Sigmoid colon (tissue), 7 donors: ENCODE measurements around the gene DNAJC18. TPM values are rescaled to one million over a fixed set of nuclear protein-coding genes. Genes with fewer than 3 reads are reported as not detected.

Experiments
- DNase-seq: peaks from one replicate; pipeline ENCODE4 v3.0.0-alpha.2; 2019
- H3K27ac ChIP-seq, 4 donors: fragments of 200-600 bp; sonication (generic); one replicate each; pipeline ENCODE4 v1.5.1; 2016 to 2019; ENCODE audit warnings: mild to moderate bottlenecking in 1 of 4
- H3K27me3 ChIP-seq, 3 donors: fragments of 200-600 bp; sonication (generic); one replicate each; pipeline ENCODE4 v1.5.1; 2019; ENCODE audit warnings: mild to moderate bottlenecking in 1 of 3
- H3K36me3 ChIP-seq, 4 donors: fragments of 200-600 bp; sonication (generic); one replicate each; pipeline ENCODE4 v1.5.1; 2016 to 2019
- H3K4me1 ChIP-seq, 4 donors: fragments of 200-600 bp; sonication (generic); one replicate each; pipeline ENCODE4 v1.5.1; 2017 to 2019
- H3K4me3 ChIP-seq, 4 donors: fragments of 200-600 bp; sonication (generic); one replicate each; pipeline ENCODE4 v1.5.1; 2017 to 2019; ENCODE audit warnings: mild to moderate bottlenecking in 2 of 4, moderate library complexity in 1 of 4
- H3K9me3 ChIP-seq, 4 donors: fragments of 200-600 bp in 3 of 4; sonication (generic) in 3 of 4; one replicate each; pipeline versions ENCODE4 v1.5.1 to v1.6.1; 2013 to 2019
- EP300 ChIP-seq, 4 donors: sonication (generic); formaldehyde crosslinking; IDR thresholded peaks; one replicate each; pipeline ENCODE4 v1.6.1; 2017; ENCODE audit warnings: antibody characterized with exemption in 4 of 4
- POLR2A ChIP-seq, 2 donors: fragments of 450-650 bp; IDR thresholded peaks; one replicate each; pipeline ENCODE4 v1.6.1; 2016; ENCODE audit warnings: antibody characterized with exemption in 2 of 2, mild to moderate bottlenecking in 2 of 2, moderate library complexity in 2 of 2
- POLR2AphosphoS5 ChIP-seq, 4 donors: sonication (generic); formaldehyde crosslinking; IDR thresholded peaks; one replicate each; pipeline ENCODE4 v1.6.1; 2017; ENCODE audit warnings: antibody characterized with exemption in 4 of 4
- WGBS, 2 donors: extraction: QIAGEN DNeasy Blood & Tissue Kit; methylation state at CpG; one replicate each; pipeline ENCODE4 v1.1.7; 2013; 5-methylcytosine and 5-hydroxymethylcytosine counted together
- intact Hi-C: fragments of 100-400 bp; cut with DNase I; formaldehyde crosslinking; loops from one replicate; pipeline ENCODE4 v1.15.1; 2023
- polyA plus RNA-seq, 3 donors: library from polyadenylated mRNA; stranded (reverse); fragments of 200-250 nt; gene quantifications; one replicate each; pipeline ENCODE4 v1.2.3, GENCODE V29; 2013
- total RNA-seq, 4 donors: library from RNA; depleted of rRNA; stranded (reverse); fragments of >200 nt; gene quantifications; one replicate each; pipeline ENCODE4 v1.1.0, GENCODE V29; 2016
- TF ChIP-seq, protein P1 (sequence below), 4 experiments: fragments of 450-650 bp in 3 of 4; fragments of 200-600 bp in 1 of 4; IDR thresholded peaks; one replicate each; pipeline ENCODE4 v1.5.1; 2016 to 2019; ENCODE audit warnings: antibody characterized with exemption in 4 of 4, mild to moderate bottlenecking in 3 of 4, moderate library complexity in 2 of 4
- donor health status: healthy with polysubstance abuse.
- donor health status: Bipolar disorder and iron deficiency.
- donor health status: healthy.

DNAJC18 gene
- total and polyA plus RNA-seq, 7 donors: 1.2 to 12.5 (median 6.8) TPM

- intact Hi-C loops: no loop called here
- no peak overlapping the region for H3K4me3 ChIP-seq
- H3K4me1 ChIP-seq: peaks cover 0 to 10% (median 7%) of the 10 kb centered on the region in 4 donors
- TF ChIP-seq, protein P1, sequence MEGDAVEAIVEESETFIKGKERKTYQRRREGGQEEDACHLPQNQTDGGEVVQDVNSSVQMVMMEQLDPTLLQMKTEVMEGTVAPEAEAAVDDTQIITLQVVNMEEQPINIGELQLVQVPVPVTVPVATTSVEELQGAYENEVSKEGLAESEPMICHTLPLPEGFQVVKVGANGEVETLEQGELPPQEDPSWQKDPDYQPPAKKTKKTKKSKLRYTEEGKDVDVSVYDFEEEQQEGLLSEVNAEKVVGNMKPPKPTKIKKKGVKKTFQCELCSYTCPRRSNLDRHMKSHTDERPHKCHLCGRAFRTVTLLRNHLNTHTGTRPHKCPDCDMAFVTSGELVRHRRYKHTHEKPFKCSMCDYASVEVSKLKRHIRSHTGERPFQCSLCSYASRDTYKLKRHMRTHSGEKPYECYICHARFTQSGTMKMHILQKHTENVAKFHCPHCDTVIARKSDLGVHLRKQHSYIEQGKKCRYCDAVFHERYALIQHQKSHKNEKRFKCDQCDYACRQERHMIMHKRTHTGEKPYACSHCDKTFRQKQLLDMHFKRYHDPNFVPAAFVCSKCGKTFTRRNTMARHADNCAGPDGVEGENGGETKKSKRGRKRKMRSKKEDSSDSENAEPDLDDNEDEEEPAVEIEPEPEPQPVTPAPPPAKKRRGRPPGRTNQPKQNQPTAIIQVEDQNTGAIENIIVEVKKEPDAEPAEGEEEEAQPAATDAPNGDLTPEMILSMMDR (IDR thresholded peaks at IDR 0.05): no peak
- TF ChIP-seq POLR2AphosphoS5 (IDR thresholded peaks at IDR 0.05): no peak
- TF ChIP-seq EP300 (IDR thresholded peaks at IDR 0.05): no peak
- TF ChIP-seq POLR2A (IDR thresholded peaks at IDR 0.05): no peak
- H3K36me3 ChIP-seq: peaks cover 29 to 87% (median 35%) of the 10 kb centered on the region in 4 donors
- DNase-seq: no peak
- no peaks in the 10 kb centered on the region for H3K27me3 ChIP-seq
- H3K9me3 ChIP-seq: no peaks in the 10 kb centered on the region
- no peak overlapping the region for H3K27ac ChIP-seq
- WGBS, 2 donors: 90 to 93% methylated on average over 1 of the region's 1 CpG
These were observed 70.1 kb downstream of the DNAJC18 start for GRCh38 chr5:139369181-139369580.

- Histone ChIP-seq H3K9me3 (no peaks in the 10 kb centered on the region), H3K36me3 (peaks cover 33 to 93% (median 37%) of the 10 kb centered on the region in 4 donors), H3K27ac (no peak overlapping the region), H3K27me3 (no peaks in the 10 kb centered on the region), H3K4me1 (peaks cover 0 to 5% (median 4%) of the 10 kb centered on the region in 4 donors), H3K4me3 (no peak overlapping the region)
- intact Hi-C loops: no loop called here
- no peak for TF ChIP-seq POLR2A (IDR thresholded peaks at IDR 0.05)
- TF ChIP-seq, protein P1 (IDR thresholded peaks at IDR 0.05): no peak
- TF ChIP-seq POLR2AphosphoS5 (IDR thresholded peaks at IDR 0.05): no peak
- TF ChIP-seq EP300 (IDR thresholded peaks at IDR 0.05): no peak
- WGBS, 2 donors: 80 to 84% methylated on average over 2 of the region's 2 CpGs
- no peak for DNase-seq
These were observed 70.7 kb downstream of the DNAJC18 start for GRCh38 chr5:139368613-139369012.

DNA sequence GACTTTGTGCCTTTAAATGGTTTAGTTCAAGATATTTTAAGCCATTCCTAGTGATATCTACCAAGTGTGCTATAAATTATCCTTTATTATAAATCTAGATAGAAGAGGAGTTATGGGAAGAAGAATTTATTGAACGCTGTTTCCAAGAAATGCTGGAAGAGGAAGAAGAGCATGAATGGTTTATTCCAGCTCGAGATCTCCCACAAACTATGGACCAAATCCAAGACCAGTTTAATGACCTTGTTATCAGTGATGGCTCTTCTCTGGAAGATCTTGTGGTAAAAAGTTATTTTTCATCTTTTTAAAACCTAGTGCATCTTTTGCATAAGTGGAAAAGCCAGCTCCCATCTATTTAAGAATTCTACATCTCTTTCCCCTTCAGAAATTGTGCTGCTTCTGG lies 74.9 kb downstream of the DNAJC18 start:
- peaks cover 22 to 60% (median 31%) of the 10 kb centered on the region in 4 donors for H3K36me3 ChIP-seq
- TF ChIP-seq, protein P1 (IDR thresholded peaks at IDR 0.05): no peak
- no peak for TF ChIP-seq POLR2A (IDR thresholded peaks at IDR 0.05)

GRCh38 chr5:139363937-139364336 lies 75.4 kb downstream of the DNAJC18 start:
- intact Hi-C loops: no loop called here
- no peak overlapping the region for H3K4me3 ChIP-seq
- no peak for DNase-seq
- no peaks in the 10 kb centered on the region for H3K27me3 ChIP-seq
- 79 to 84% methylated on average over 2 of the region's 2 CpGs for WGBS, 2 donors
- TF ChIP-seq, protein P1 (IDR thresholded peaks at IDR 0.05): no peak
- TF ChIP-seq POLR2A (IDR thresholded peaks at IDR 0.05): no peak
- no peak for TF ChIP-seq POLR2AphosphoS5 (IDR thresholded peaks at IDR 0.05)
- TF ChIP-seq EP300 (IDR thresholded peaks at IDR 0.05): no peak
- H3K27ac ChIP-seq: no peak overlapping the region
- peaks cover 16 to 55% (median 31%) of the 10 kb centered on the region in 4 donors for H3K36me3 ChIP-seq
- peaks cover 0 to 16% (median 6%) of the 10 kb centered on the region in 4 donors for H3K4me1 ChIP-seq
- H3K9me3 ChIP-seq: no peaks in the 10 kb centered on the region

More for the DNA sequence above, 74.9 kb downstream of the DNAJC18 start:
- no peak for DNase-seq
- intact Hi-C loops: no loop called here
- Histone ChIP-seq H3K27me3 (no peaks in the 10 kb centered on the region), H3K4me1 (peaks cover 0 to 16% (median 6%) of the 10 kb centered on the region in 4 donors), H3K9me3 (no peaks in the 10 kb centered on the region), H3K4me3 (no peak overlapping the region), H3K27ac (no peak overlapping the region)
- WGBS, 2 donors: 70 to 72% methylated on average over 2 of the region's 2 CpGs

DNA sequence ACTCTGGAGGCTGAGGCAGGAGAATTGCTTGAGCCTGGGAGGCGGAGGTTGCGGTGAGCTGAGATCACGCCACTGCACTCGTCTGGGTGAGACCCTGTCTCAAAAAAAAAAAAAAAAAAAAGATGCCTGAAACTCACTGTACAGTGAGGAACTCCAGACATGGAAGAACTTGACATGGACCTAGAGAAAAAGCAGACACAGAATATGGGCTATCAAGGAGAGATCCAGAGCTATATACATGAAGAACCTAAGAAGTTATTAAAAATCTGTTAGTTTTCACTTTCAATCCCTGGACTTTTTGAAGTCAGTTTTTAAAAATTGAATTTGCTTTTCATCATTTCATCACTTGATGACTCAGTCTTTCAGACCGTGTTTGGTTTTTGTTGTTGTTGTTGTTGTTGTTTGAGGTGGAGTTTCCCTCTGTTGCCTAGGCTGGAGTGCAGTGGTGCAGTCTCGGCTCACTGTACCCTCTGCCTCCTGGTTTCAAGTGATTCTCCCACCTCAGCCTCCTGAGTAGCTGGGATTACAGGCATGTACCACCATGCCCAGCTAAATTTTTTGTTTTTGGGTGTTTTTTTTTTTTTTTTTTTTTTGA lies 77.4 kb downstream of the DNAJC18 start:
- no peak overlapping the region for H3K4me3 ChIP-seq
- H3K27me3 ChIP-seq: no peaks in the 10 kb centered on the region
- intact Hi-C loops: no loop called here
- H3K9me3 ChIP-seq: no peaks in the 10 kb centered on the region
- DNase-seq: no peak
- TF ChIP-seq EP300 (IDR thresholded peaks at IDR 0.05) (no peak), POLR2AphosphoS5 (IDR thresholded peaks at IDR 0.05) (peak in 3 of 4 donors; percentile 17 to 65 (median 56))
- 87% methylated on average over 6 of the region's 6 CpGs for WGBS, 2 donors
- peaks cover 0 to 16% (median 8%) of the 10 kb centered on the region in 4 donors for H3K4me1 ChIP-seq
- H3K36me3 ChIP-seq: peaks cover 11 to 35% (median 30%) of the 10 kb centered on the region in 4 donors
- H3K27ac ChIP-seq: no peak overlapping the region
